GM18870 (cell line): ENCODE measurements around the gene GPLD1.
"Not testable (repeated sequence)": the region's sequence is repeated elsewhere in the genome, so short reads cannot be mapped to it uniquely, and the experiment has no call there.

Experiments used
- ATAC-seq: cut with Tn5 transposase; IDR thresholded peaks from one replicate; pipeline ENCODE4 v1.9.1; 2021; ENCODE audit warnings: moderate library complexity; ENCODE audit not compliant: unreplicated experiment

Gene GPLD1

GRCh38 chr6:24489470-24489869 is at the start of gene GPLD1:
GPLD1 (minus strand) TSS chr6:24489578; CDS start chr6:24489511, 67 bp downstream.
- no peak for ATAC-seq

- no peak for ATAC-seq
These were observed 48.5 kb upstream of the GPLD1 start for GRCh38 chr6:24537771-24538385.

GRCh38 chr6:24537082-24537699 is 47.8 kb upstream of the GPLD1 start:
- ATAC-seq: no peak

GRCh38 chr6:24536466-24536865 is 47.1 kb upstream of the GPLD1 start:
- no peak for ATAC-seq

GRCh38 chr6:24535210-24535609 is 45.8 kb upstream of the GPLD1 start:
- ATAC-seq: no peak

GRCh38 chr6:24534329-24534728 is 45.0 kb upstream of the GPLD1 start:
- ATAC-seq: no peak

GRCh38 chr6:24529985-24530384 is 40.6 kb upstream of the GPLD1 start:
- no peak for ATAC-seq

GRCh38 chr6:24524805-24525204 is 35.4 kb upstream of the GPLD1 start:
- no peak for ATAC-seq

GRCh38 chr6:24524329-24524728 is 35.0 kb upstream of the GPLD1 start:
- ATAC-seq: no peak

GRCh38 chr6:24522228-24523176 is 33.1 kb upstream of the GPLD1 start:
- ATAC-seq: peak; percentile 31

- ATAC-seq: no peak
These were observed 31.7 kb upstream of the GPLD1 start for GRCh38 chr6:24520929-24521546.

- peak; percentile 70 for ATAC-seq
These were observed 28.5 kb upstream of the GPLD1 start for GRCh38 chr6:24517659-24518543.

- no peak for ATAC-seq
These were observed 24.2 kb upstream of the GPLD1 start for GRCh38 chr6:24513602-24514001.

- not testable (repeated sequence) for ATAC-seq
These were observed 22.6 kb upstream of the GPLD1 start for GRCh38 chr6:24511976-24512375.

GRCh38 chr6:24506814-24507520 is 17.6 kb upstream of the GPLD1 start:
- ATAC-seq: no peak

- ATAC-seq: no peak
These were observed 15.5 kb upstream of the GPLD1 start for GRCh38 chr6:24504649-24505586.

GRCh38 chr6:24504287-24504648 is 14.9 kb upstream of the GPLD1 start:
- no peak for ATAC-seq

- ATAC-seq: no peak
These were observed 12.5 kb upstream of the GPLD1 start for GRCh38 chr6:24501914-24502313.

- ATAC-seq: no peak
These were observed 12.0 kb upstream of the GPLD1 start for GRCh38 chr6:24501374-24501773.
